T-cell (primary cell): ENCODE measurements around the gene ZFYVE27. TPM values are rescaled to one million over a fixed set of nuclear protein-coding genes. Genes with fewer than 3 reads are reported as not detected.
A peak's percentile ranks its signal among the peaks of the same experiment; 100 is the strongest.

ENCODE experiments used
- ATAC-seq, 4 experiments: fragments of 200-7000 bp in 3 of 4; fragments of 150-1000 bp in 1 of 4; cut with Tn5 transposase; replicated peaks in 1 of 4; 1 replicate in 3 of 4; 2 replicates in 1 of 4; pipeline ENCODE4 v1.10.0; 2021; ENCODE audit warnings: moderate library complexity in 3 of 4, mild to moderate bottlenecking in 2 of 4, moderate number of reproducible peaks in 1 of 4
- CTCF ChIA-PET, 2 donors: fragments of 300-600 bp; sonication (Branson Sonifier 250); formaldehyde crosslinking; loops; one replicate each; lab custom pipeline; 2022; ENCODE audit warnings: antibody characterized with exemption in 2 of 2; lab: Charles Lee
- POLR2A ChIA-PET, 2 donors: fragments of 300-600 bp; sonication (Branson Sonifier 250); formaldehyde crosslinking; loops; one replicate each; lab custom pipeline; 2022; ENCODE audit warnings: antibody characterized with exemption in 2 of 2; lab: Charles Lee
- DNase-seq, 35 experiments: peaks; one replicate each; pipeline versions ENCODE4 v3.0.0 to v3.0.0-alpha.2; 2013 to 2023
- H3K27ac ChIP-seq: one replicate; pipeline ENCODE4 v1.5.1; 2013; ENCODE audit warnings: low read length
- H3K27me3 ChIP-seq, 2 experiments: replicated peaks in 1 of 2; 1 replicate in 1 of 2; 2 replicates in 1 of 2; pipeline versions ENCODE4 v1.6.1 to v1.7.0; 2013; ENCODE audit warnings: low read length in 1 of 2, mixed read lengths in 1 of 2; ENCODE audit not compliant: control insufficient read depth in 2 of 2, insufficient read depth in 2 of 2; ENCODE audit errors: extremely low read depth in 1 of 2
- H3K36me3 ChIP-seq, 2 donors: 1 replicate in 1 of 2; 2 replicates in 1 of 2; pipeline versions ENCODE4 v1.6.1 to v1.7.0; 2013; ENCODE audit warnings: low read length in 1 of 2; ENCODE audit not compliant: control insufficient read depth in 2 of 2, insufficient read depth in 1 of 2; ENCODE audit errors: extremely low read depth in 1 of 2
- H3K4me1 ChIP-seq, 2 experiments: 1 replicate in 1 of 2; 2 replicates in 1 of 2; pipeline versions ENCODE4 v1.6.1 to v1.7.0; 2013; ENCODE audit warnings: low read length in 2 of 2, mixed read lengths in 1 of 2; ENCODE audit not compliant: insufficient read depth in 2 of 2, control insufficient read depth in 1 of 2; ENCODE audit errors: extremely low read depth in 1 of 2
- H3K4me3 ChIP-seq, 2 donors: 1 replicate in 1 of 2; 2 replicates in 1 of 2; pipeline versions ENCODE4 v1.5.1 to v1.7.0; 2013; ENCODE audit warnings: mild to moderate bottlenecking in 2 of 2, low read length in 1 of 2, moderate library complexity in 1 of 2; ENCODE audit not compliant: control insufficient read depth in 1 of 2; ENCODE audit errors: extremely low read depth in 1 of 2
- H3K9me3 ChIP-seq: 2 replicates; pipeline ENCODE4 v1.7.0; 2013
- H3K27ac Mint-ChIP-seq, 2 donors: one replicate each; pipeline ENCODE4 v1.8.0; 2020 to 2021; ENCODE audit warnings: mild to moderate bottlenecking in 2 of 2, mixed read lengths in 2 of 2
- H3K27me3 Mint-ChIP-seq, 2 donors: one replicate each; pipeline ENCODE4 v1.8.0; 2021 to 2022; ENCODE audit warnings: mixed read lengths in 2 of 2
- H3K36me3 Mint-ChIP-seq: one replicate; pipeline ENCODE4 v1.8.0; 2021; ENCODE audit warnings: mixed read lengths
- H3K4me1 Mint-ChIP-seq, 3 donors: one replicate each; pipeline ENCODE4 v1.8.0; 2020 to 2022; ENCODE audit warnings: mixed read lengths in 3 of 3, mild to moderate bottlenecking in 1 of 3
- H3K4me3 Mint-ChIP-seq, 3 donors: one replicate each; pipeline ENCODE4 v1.8.0; 2020 to 2022; ENCODE audit warnings: mild to moderate bottlenecking in 3 of 3, mixed read lengths in 3 of 3, moderate library complexity in 3 of 3
- H3K9me3 Mint-ChIP-seq, 3 donors: one replicate each; pipeline ENCODE4 v1.8.0; 2020 to 2022; ENCODE audit warnings: mixed read lengths in 3 of 3
- WGBS: methylation state at CpG from one replicate; pipeline ENCODE4 v1.1.5; 2013; ENCODE audit warnings: missing lambda C conversion rate; ENCODE audit not compliant: insufficient coverage; 5-methylcytosine and 5-hydroxymethylcytosine counted together
- total RNA-seq, 35 experiments: library from RNA in 6 of 35; stranded (reverse) in 6 of 35; fragments of 120-200 nt in 1 of 35; gene quantifications; one replicate each; pipeline versions ENCODE4 v1.2.1 to v1.2.4 and lab custom pipeline; 2013 to 2026

Gene ZFYVE27
- total RNA-seq, 5 donors from 2014 or later (not counting 1 experiment from before 2014, with no cell fraction given) = 57.6 to 68.0 (median 60.0) TPM

DNA sequence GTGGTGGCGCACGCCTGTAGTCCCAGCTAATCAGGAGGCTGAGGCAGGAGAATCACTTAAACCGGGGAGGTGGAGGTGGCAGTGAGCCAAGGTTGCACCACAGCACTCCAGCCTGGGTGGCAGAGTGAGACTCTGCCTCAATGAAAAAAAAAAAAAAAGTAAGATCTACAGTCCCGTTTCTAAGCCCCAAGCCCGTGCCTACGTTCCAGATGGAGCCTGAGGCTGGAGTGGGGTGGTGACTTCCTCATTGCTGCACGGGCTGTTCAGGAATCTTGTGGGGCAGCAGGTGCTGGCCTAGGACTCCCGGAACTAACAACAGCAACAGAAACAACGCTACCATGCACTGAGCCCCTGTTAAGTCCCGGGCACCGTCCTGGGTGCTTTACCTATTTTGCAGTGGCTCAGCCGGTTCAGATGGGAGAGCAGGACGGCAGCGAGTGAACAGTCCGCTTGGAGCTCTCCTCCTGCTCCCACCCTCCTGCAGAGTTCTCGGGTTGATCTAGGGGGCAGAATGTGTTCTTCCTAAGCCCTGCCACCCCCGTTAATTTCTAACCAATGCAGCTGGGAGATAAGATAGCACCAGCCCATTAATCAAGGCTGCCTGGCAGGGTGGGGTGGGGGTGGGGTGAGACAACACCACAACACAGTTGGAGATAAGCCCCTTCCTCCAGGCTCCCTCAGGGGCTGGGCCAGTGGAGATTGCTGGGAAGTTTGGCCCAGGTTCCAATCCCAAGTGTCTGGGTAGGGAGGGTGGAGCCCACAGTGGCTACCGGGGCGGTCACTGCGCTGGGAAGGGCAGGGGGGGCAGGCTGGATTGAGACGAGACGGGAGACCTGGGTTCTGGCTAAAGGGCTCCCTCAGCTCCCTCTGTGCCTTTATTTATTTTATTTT is 51.9 kb downstream of the ZFYVE27 start:
- H3K27me3 ChIP-seq = peaks cover 0 to 45% of the 10 kb centered on the region in 2 experiments
- Mint-ChIP-seq H3K27me3 (peaks cover 0 to 2% of the 10 kb centered on the region in 2 donors), H3K4me3 (peak overlapping the region in 1 of 3 donors; percentile 23), H3K9me3 (no peaks in the 10 kb centered on the region), H3K36me3 (no peaks in the 10 kb centered on the region), H3K4me1 (peaks cover 13 to 16% (median 14%) of the 10 kb centered on the region in 3 donors), H3K27ac (no peak overlapping the region)
- peak in 1 of 4 experiments; percentile 19 for ATAC-seq
- WGBS = 29% methylated on average over 8 of the region's 22 CpGs
- no peaks in the 10 kb centered on the region for H3K9me3 ChIP-seq
- DNase-seq = no peak
- H3K36me3 ChIP-seq = no peaks in the 10 kb centered on the region
- peaks cover 0 to 22% of the 10 kb centered on the region in 2 experiments for H3K4me1 ChIP-seq
- CTCF ChIA-PET = interaction anchor here in 1 of 2 donors (0.6 to 2.9 kb wide), 3 partner anchors 80 to 139 kb away, joined by 7 to 12 read pairs (median 11); no protein-coding TSS in a partner anchor
- no peak overlapping the region for H3K27ac ChIP-seq
- POLR2A ChIA-PET = no interaction called here
- H3K4me3 ChIP-seq = no peak overlapping the region

DNA sequence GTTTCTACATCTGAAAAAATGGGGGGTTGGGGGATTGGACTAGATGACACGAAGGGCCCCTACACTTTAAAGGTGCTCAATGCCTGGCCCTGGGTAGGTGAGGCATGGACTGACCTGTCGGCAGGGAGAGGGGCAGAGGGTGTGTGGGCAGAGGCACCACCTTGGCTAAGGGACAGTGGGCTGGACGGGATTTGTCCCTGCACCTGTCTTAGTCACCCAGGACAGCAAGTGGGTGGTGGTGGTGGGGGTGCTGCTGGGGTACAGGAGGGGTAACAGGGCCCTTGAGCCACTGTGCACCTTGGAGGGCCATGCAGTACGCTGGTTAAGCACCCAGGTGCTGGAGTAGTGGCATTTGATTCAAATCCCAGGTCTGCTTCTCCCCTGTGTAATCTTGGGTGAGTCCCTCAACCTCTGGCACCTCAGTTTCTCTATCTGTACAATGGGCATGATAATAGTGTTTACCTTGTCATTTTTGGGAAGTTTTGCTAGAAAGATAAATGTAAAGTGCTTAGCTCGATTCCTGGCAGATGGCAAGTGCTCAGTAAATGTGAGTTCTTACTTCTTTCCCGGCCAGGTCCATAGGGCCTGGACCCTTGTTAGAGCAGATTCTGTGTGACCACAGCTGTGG is 53.0 kb downstream of the ZFYVE27 start:
- POLR2A ChIA-PET = no interaction called here
- CTCF ChIA-PET = interaction anchor here (0.6 to 4.4 kb wide), 5 partner anchors 11 to 946 kb away, joined by 4 to 26 read pairs (median 11); no protein-coding TSS in a partner anchor
- H3K36me3 ChIP-seq = no peaks in the 10 kb centered on the region
- no peaks in the 10 kb centered on the region for H3K36me3 Mint-ChIP-seq
- no peak overlapping the region for H3K4me3 Mint-ChIP-seq
- peaks cover 0 to 22% of the 10 kb centered on the region in 2 experiments for H3K4me1 ChIP-seq
- no peak for DNase-seq
- peaks cover 0 to 2% of the 10 kb centered on the region in 2 donors for H3K27me3 Mint-ChIP-seq
- no peak overlapping the region for H3K27ac ChIP-seq
- no peak for ATAC-seq
- H3K9me3 Mint-ChIP-seq = no peaks in the 10 kb centered on the region
- no peaks in the 10 kb centered on the region for H3K9me3 ChIP-seq
- 70% methylated on average over 4 of the region's 6 CpGs for WGBS
- H3K27me3 ChIP-seq = peaks cover 0 to 45% of the 10 kb centered on the region in 2 experiments
- peaks cover 16 to 19% (median 18%) of the 10 kb centered on the region in 3 donors for H3K4me1 Mint-ChIP-seq
- H3K27ac Mint-ChIP-seq = no peak overlapping the region
- no peak overlapping the region for H3K4me3 ChIP-seq

DNA sequence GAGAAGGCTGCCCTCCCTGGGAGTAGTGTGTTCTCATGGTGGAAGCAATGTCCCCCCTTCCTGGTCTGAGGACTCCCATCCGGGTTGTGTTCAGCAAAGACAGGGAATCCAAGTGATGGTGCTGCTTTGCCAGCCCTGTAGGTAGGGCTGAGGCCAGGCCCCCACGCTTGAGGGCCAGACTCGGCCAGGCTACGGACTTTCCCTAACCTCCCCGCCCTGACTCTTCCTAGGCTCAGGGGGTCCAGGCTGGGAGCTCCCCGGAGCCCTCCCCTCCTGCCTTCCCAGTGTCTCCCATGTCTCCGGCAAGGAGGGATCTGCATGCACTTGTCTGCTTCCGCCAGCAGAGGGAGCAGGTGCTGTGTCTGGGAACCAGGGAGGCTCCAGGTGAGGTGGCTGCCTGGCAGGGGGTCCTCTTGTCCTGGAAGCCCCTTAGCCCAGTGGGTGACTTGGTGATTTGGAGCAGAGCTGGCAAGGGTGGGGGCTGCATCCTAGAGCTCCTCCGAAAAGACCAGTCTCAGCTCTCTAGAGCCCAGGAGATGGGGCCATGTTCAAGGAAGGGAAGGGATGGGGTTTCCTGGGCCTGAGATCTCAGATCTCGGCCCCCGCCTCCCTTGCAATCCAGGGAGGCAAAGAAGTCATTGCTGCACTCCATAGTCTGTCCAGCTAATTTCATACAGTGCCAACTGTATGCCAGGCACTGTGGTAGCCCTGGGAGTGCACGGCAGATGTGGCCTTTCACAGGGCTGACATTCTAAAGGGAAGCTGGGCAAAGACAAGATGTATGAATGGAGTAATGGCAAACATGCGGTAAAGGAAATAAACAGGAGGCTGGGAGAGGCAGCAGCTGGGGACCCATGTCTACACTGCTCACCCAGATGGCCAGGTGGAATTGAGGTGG is 55.1 kb downstream of the ZFYVE27 start:
- Histone ChIP-seq H3K27me3 (peaks cover 0 to 45% of the 10 kb centered on the region in 2 experiments), H3K36me3 (no peaks in the 10 kb centered on the region), H3K27ac (no peak overlapping the region), H3K4me3 (no peak overlapping the region), H3K9me3 (no peaks in the 10 kb centered on the region), H3K4me1 (peaks cover 10 to 33% of the 10 kb centered on the region in 2 experiments)
- H3K27me3 Mint-ChIP-seq = peaks cover 0 to 2% of the 10 kb centered on the region in 2 donors
- WGBS = 16% methylated on average over 9 of the region's 13 CpGs
- H3K4me1 Mint-ChIP-seq = peaks cover 35 to 41% (median 36%) of the 10 kb centered on the region in 3 donors
- CTCF ChIA-PET = interaction anchor here (0.6 to 4.4 kb wide), 14 partner anchors 14 to 115 kb away, joined by 3 to 36 read pairs (median 4); partner anchors contain the start of gene GOLGA7B (in 2 of the 2)
- H3K36me3 Mint-ChIP-seq = no peaks in the 10 kb centered on the region
- ATAC-seq (peak; percentile 48 to 70 (median 67)), DNase-seq (peak; percentile 15 to 83 (median 62))
- H3K27ac Mint-ChIP-seq = peak overlapping the region in 1 of 2 donors; percentile 49
- H3K4me3 Mint-ChIP-seq = no peak overlapping the region
- H3K9me3 Mint-ChIP-seq = no peaks in the 10 kb centered on the region
- POLR2A ChIA-PET = no interaction called here

DNA sequence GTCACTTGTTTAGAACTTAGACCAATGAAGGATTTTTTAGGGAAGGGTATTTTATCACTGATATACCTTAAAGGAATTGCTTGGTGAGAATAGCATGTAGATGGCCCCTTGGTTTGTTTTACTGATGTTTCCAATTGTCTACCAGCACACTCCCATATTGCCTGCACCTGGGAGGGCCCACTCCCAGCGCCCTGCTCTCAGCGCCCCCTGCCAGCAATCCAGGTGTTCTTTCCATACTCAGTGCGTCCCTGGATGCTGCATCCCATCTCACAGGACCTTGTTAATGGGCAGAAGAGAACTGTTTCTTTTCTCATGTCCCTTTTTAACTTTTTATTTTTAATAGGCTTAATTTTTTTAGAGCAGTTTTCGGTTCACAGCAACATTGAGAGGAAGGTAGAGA is 59.0 kb downstream of the ZFYVE27 start:
- H3K27ac ChIP-seq = no peak overlapping the region
- POLR2A ChIA-PET = interaction anchor here in 1 of 2 donors (0.6 kb wide), 1 partner anchor 605 kb away, joined by 14 read pairs; no protein-coding TSS in a partner anchor

DNA sequence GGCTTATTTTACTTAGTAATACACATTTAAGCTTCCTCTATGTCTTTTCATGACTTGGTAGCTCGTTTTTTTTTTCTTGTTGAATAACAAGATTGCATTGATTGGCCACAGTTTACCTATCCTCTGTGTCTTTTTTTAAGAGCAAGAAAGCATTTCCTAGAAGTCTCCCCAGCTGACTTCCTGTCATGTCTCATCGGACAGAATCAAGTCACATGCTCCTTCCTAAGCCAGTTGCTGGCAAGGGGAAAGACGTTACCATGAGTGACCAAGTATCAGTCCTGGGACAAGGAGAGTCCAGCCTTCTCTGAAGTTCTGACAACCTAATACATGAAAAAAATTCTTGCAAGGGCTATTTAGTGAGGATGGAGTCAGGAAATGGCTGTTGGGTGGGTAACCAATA is 59.7 kb downstream of the ZFYVE27 start:
- Histone ChIP-seq H3K4me3 (peak overlapping the region; percentile 21 to 47), H3K9me3 (no peaks in the 10 kb centered on the region), H3K27ac (peak overlapping the region; percentile 39), H3K4me1 (peaks cover 10 to 31% of the 10 kb centered on the region in 2 experiments), H3K36me3 (no peaks in the 10 kb centered on the region), H3K27me3 (peaks cover 0 to 10% of the 10 kb centered on the region in 2 experiments)
- peak in 8 of 35 experiments; percentile 4 to 52 (median 13) for DNase-seq
- peak overlapping the region; percentile 69 to 71 (median 69) for H3K4me3 Mint-ChIP-seq
- peak overlapping the region; percentile 87 to 94 for H3K27ac Mint-ChIP-seq
- H3K4me1 Mint-ChIP-seq = peaks cover 37 to 51% (median 48%) of the 10 kb centered on the region in 3 donors
- ChIA-PET POLR2A (interaction anchor here in 1 of 2 donors (0.6 kb wide), 1 partner anchor 400 kb away, joined by 3 read pairs; no protein-coding TSS in a partner anchor), CTCF (interaction anchor here in 1 of 2 donors (0.6 to 1.5 kb wide), 2 partner anchors 73 to 250 kb away, joined by 3 to 10 read pairs; no protein-coding TSS in a partner anchor)
- 0% methylated on average over 1 of the region's 3 CpGs for WGBS
- peaks cover 0 to 13% (median 3%) of the 10 kb centered on the region in 3 donors for H3K9me3 Mint-ChIP-seq
- no peaks in the 10 kb centered on the region for H3K27me3 Mint-ChIP-seq
- H3K36me3 Mint-ChIP-seq = peaks cover 7% of the 10 kb centered on the region
- ATAC-seq = peak; percentile 70 to 91 (median 88)

More for the DNA sequence above, 59.0 kb downstream of the ZFYVE27 start:
- CTCF ChIA-PET = interaction anchor here in 1 of 2 donors (0.6 to 1.5 kb wide), 2 partner anchors 74 to 251 kb away, joined by 3 to 10 read pairs; no protein-coding TSS in a partner anchor
- H3K27ac Mint-ChIP-seq = peak overlapping the region; percentile 87 to 94
- Histone ChIP-seq H3K4me3 (no peak overlapping the region), H3K9me3 (no peaks in the 10 kb centered on the region), H3K4me1 (peaks cover 10 to 35% of the 10 kb centered on the region in 2 experiments), H3K27me3 (peaks cover 0 to 18% of the 10 kb centered on the region in 2 experiments), H3K36me3 (no peaks in the 10 kb centered on the region)
- no peaks in the 10 kb centered on the region for H3K27me3 Mint-ChIP-seq
- WGBS = no CpG with 5 or more reads among the region's 4 CpGs
- H3K4me3 Mint-ChIP-seq = peak overlapping the region in 1 of 3 donors; percentile 69
- peaks cover 0 to 13% (median 3%) of the 10 kb centered on the region in 3 donors for H3K9me3 Mint-ChIP-seq
- H3K36me3 Mint-ChIP-seq = peaks cover 7% of the 10 kb centered on the region
- no peak for ATAC-seq
- DNase-seq = no peak
- peaks cover 39 to 53% (median 48%) of the 10 kb centered on the region in 3 donors for H3K4me1 Mint-ChIP-seq
